Activated effector memory CD4-positive, alpha-beta T cell treated with Interleukin-2 at 50 U/mL for 16 hours (primary cell): Measurements from ENCODE around the gene PHYHD1.
A peak's percentile ranks its signal among the peaks of the same experiment; 100 is the strongest.

ENCODE experiments used
- DNase-seq: peaks from one replicate; pipeline ENCODE4 v3.0.0-alpha.2; 2020

Gene PHYHD1

GRCh38 chr9:128901822-128902221, 19.0 kb upstream of the PHYHD1 start:
- no peak for DNase-seq

GRCh38 chr9:128902351-128903078, 18.3 kb upstream of the PHYHD1 start:
- peak; percentile 87 for DNase-seq

DNA sequence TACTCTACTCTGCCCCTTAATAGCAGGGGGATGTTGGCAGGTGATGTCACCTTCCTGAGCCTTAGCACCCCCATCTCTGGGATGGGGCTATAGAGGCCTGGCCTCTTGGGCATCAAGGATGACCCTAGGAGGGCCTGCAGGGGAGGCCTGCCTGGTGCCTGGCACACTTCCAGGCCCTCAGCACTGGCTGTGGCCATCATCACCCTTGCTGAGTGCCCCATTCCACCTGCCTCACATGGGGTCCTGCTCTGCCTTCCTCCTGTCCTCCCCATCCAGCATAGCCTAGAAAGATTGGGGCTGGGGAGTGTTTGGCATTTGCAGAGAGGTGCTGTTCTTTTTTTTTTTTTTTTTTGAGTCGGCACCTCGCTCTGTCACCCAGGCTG, 17.7 kb upstream of the PHYHD1 start:
- no peak for DNase-seq

GRCh38 chr9:128903871-128904620, 16.7 kb upstream of the PHYHD1 start:
- no peak for DNase-seq

DNA sequence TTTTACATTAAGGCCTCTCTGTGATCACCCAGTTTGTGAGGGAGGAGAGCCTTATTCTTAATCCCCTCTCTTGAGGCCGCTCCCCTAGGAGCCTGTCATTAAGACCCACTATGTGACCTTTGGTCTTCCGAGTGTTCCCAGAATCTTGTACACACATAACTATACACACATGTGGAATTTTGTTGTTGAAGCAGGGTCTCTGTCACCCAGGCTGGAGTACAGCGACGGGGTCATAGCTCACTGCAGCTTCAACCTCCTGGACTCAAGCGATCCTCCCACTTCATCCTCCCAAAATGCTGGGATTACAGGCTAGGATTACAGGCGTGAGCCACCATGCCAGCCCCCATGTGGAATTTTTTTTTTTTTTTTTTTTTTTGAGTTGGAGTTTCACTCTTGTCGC, 14.8 kb upstream of the PHYHD1 start:
- no peak for DNase-seq

DNA sequence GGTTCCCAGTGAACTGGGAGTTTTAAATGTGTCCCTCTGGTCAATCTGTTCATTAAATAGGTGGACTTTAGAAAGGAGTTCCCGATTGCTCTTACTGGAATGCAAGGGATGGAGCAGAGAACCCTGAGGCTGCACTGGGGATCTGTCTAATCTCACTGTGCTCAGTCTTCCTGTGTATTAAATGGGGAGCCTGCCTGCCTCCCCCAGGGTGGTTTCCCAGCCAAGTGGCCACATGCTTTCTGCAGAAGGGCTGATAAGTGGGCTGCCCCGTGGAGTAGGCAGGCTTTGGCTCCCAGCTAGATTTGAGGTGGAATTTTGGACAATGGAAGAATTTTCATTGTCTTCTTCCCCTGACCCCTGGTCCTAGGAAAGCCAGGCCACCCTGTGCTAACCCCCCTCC, 14.0 kb upstream of the PHYHD1 start:
- no peak for DNase-seq

- DNase-seq: no peak
Observed at GRCh38 chr9:128908372-128908771, 12.4 kb upstream of the PHYHD1 start.

- no peak for DNase-seq
Observed at GRCh38 chr9:128909859-128910258, 10.9 kb upstream of the PHYHD1 start.

DNA sequence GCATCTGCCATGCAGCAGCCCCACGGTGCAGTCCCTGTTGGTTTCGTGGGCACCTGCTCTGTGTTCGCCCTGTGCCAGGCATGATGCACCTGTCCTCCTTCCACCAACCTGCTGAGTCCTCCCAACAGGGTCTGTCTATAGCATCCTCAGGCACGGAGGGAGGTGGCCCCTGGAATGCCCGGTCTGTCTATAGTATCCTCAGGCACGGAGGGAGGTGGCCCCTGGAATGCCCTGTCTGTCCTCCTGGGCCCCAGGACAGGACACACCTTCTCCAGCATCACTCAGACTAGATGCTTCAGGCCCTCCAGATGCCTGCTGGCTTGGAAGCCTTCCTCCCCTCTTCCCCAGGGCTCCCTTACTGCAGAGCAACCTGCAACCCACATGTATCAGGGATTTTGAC, 9.9 kb upstream of the PHYHD1 start:
- DNase-seq: no peak

GRCh38 chr9:128911529-128912035, 9.2 kb upstream of the PHYHD1 start:
- DNase-seq: no peak

- DNase-seq: no peak
Observed at GRCh38 chr9:128912270-128912853, 8.4 kb upstream of the PHYHD1 start.

GRCh38 chr9:128913048-128913900, 7.5 kb upstream of the PHYHD1 start:
- DNase-seq: no peak

DNA sequence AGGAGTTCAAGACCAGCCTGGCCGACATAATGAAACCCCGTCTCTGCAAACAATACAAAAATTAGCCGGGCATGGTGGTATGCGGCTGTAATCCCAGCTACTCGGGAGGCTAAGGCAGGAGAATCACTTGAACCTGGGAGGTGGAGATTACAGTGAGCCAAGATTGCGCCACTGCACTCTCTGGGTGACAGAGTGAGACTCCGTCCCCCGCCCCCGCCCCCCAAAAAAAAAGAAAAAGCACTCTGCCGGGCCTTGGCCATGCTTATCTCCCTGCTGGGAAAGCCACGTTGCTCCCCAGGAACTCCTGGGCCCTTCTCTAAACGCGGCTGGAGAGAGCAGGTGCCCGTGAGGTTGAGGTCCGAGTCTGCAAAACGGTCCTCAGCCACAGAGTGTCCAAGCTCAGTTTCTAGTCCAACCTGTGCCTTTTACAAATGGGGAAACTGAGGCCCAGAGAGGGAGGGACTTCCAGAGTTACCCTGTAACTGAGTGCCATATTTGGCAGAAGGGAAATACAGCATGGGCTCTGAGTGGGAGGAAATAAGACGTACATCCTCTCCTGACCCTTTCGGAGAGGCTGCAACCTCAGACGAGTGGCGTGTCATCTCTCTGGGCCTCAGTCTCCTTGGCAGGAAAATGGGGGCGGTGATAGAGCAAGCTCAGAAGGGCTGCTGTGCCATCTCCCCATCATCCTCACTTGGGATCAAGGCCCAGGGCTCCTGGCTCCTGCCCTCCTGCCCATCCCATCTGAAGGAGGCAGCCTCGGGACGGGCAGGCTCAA, 6.6 kb upstream of the PHYHD1 start:
- DNase-seq: no peak

GRCh38 chr9:128916204-128916603, 4.6 kb upstream of the PHYHD1 start:
- no peak for DNase-seq

- no peak for DNase-seq
Observed at GRCh38 chr9:128916745-128917144, 4.0 kb upstream of the PHYHD1 start.

GRCh38 chr9:128917151-128917849, 3.5 kb upstream of the PHYHD1 start:
- DNase-seq: no peak

GRCh38 chr9:128918921-128919320, 1.9 kb upstream of the PHYHD1 start:
- DNase-seq: no peak

GRCh38 chr9:128919402-128920089, 1.2 kb upstream of the PHYHD1 start:
- no peak for DNase-seq

- DNase-seq: no peak
Observed at GRCh38 chr9:128921881-128922763, 1.3 kb downstream of the PHYHD1 start.

DNA sequence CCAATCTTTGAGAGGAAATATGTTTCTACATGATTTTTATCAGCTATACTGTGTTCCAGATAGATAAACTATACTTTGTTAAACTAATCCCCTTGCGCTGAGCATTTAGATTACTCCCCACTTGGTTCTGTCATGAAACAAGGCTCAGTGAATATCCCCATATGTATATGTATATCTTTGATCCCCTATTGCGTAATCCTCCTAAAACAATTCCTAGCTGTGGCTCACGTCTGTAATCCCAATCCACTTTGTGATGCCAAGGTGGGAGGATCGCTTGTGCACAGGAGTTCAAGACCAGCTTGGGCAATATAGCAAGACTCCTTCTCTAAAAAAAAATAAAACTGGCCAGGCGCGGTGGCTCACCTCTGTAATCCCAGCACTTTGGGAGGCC, 2.7 kb downstream of the PHYHD1 start:
- no peak for DNase-seq
